Amniotic epithelial cell (primary cell): ENCODE measurements around the gene COL4A2.

Experiments used
- DNase-seq: peaks from one replicate; pipeline ENCODE4 v3.0.0-alpha.2; 2010; ENCODE audit warnings: low read depth

The COL4A2 gene

GRCh38 chr13:110536006-110536693 is 229.1 kb downstream of the COL4A2 start:
- DNase-seq = no peak

- no peak for DNase-seq
These were observed 231.5 kb downstream of the COL4A2 start for GRCh38 chr13:110538632-110539031.

GRCh38 chr13:110539894-110540293 is 232.8 kb downstream of the COL4A2 start:
- no peak for DNase-seq

GRCh38 chr13:110540871-110541525 is 233.9 kb downstream of the COL4A2 start:
- DNase-seq = no peak

GRCh38 chr13:110541526-110541920 is 234.4 kb downstream of the COL4A2 start:
- no peak for DNase-seq

- DNase-seq = peak; percentile 61
These were observed 235.2 kb downstream of the COL4A2 start for GRCh38 chr13:110542169-110542796.

- DNase-seq = no peak
These were observed 239.3 kb downstream of the COL4A2 start for GRCh38 chr13:110546378-110546777.

GRCh38 chr13:110546926-110547325 is 239.8 kb downstream of the COL4A2 start:
- DNase-seq = peak; percentile 98

- no peak for DNase-seq
These were observed 242.1 kb downstream of the COL4A2 start for GRCh38 chr13:110548891-110549794.

- DNase-seq = no peak
These were observed 242.7 kb downstream of the COL4A2 start for GRCh38 chr13:110549795-110550160.

- DNase-seq = no peak
These were observed 244.2 kb downstream of the COL4A2 start for GRCh38 chr13:110551284-110551683.

- no peak for DNase-seq
These were observed 245.7 kb downstream of the COL4A2 start for GRCh38 chr13:110552767-110553166.

- peak; percentile 44 for DNase-seq
These were observed 246.3 kb downstream of the COL4A2 start for GRCh38 chr13:110553417-110553816.

- DNase-seq = no peak
These were observed 247.2 kb downstream of the COL4A2 start for GRCh38 chr13:110554227-110554836.

- no peak for DNase-seq
These were observed 247.9 kb downstream of the COL4A2 start for GRCh38 chr13:110554946-110555345.

GRCh38 chr13:110555601-110556223 is 248.6 kb downstream of the COL4A2 start:
- DNase-seq = no peak

GRCh38 chr13:110556224-110556606 is 249.1 kb downstream of the COL4A2 start:
- DNase-seq = no peak

GRCh38 chr13:110557082-110557481 is 250.0 kb downstream of the COL4A2 start:
- no peak for DNase-seq

GRCh38 chr13:110557610-110558305 is 250.7 kb downstream of the COL4A2 start:
- no peak for DNase-seq

GRCh38 chr13:110559429-110559943 is 252.4 kb downstream of the COL4A2 start:
- peak; percentile 61 for DNase-seq

GRCh38 chr13:110559986-110560385 is 252.9 kb downstream of the COL4A2 start:
- DNase-seq = no peak
